Liver (tissue), 9 donors: Measurements from ENCODE around the gene ZNF814. TPM values are rescaled to one million over a fixed set of nuclear protein-coding genes. Genes with fewer than 3 reads are reported as not detected.

ENCODE experiments used
- DNase-seq: peaks from one replicate; pipeline ENCODE4 v3.0.0-alpha.2; 2017; ENCODE audit warnings: low spot score
- H3K27ac ChIP-seq, 2 donors: one replicate each; pipeline ENCODE4 v1.7.0; 2013; ENCODE audit warnings: inconsistent platforms in 2 of 2, low read length in 2 of 2, control low read depth in 1 of 2, low read depth in 1 of 2, mild to moderate bottlenecking in 1 of 2
- H3K27me3 ChIP-seq, 4 donors: one replicate each; pipeline versions ENCODE4 v1.6.1 to v1.7.0; 2013; ENCODE audit warnings: low read length in 3 of 4, inconsistent platforms in 1 of 4, mild to moderate bottlenecking in 1 of 4, moderate library complexity in 1 of 4; ENCODE audit not compliant: control insufficient read depth in 4 of 4, insufficient read depth in 4 of 4
- H3K36me3 ChIP-seq, 4 donors: one replicate each; pipeline versions ENCODE4 v1.6.1 to v1.7.0; 2013; ENCODE audit warnings: low read length in 3 of 4, mild to moderate bottlenecking in 3 of 4, low read depth in 1 of 4, moderate library complexity in 1 of 4; ENCODE audit not compliant: control insufficient read depth in 4 of 4, insufficient read depth in 3 of 4
- H3K4me1 ChIP-seq, 4 donors: one replicate each; pipeline versions ENCODE4 v1.6.1 to v1.7.0; 2013; ENCODE audit warnings: low read length in 3 of 4, mild to moderate bottlenecking in 3 of 4, moderate library complexity in 1 of 4; ENCODE audit not compliant: control insufficient read depth in 4 of 4, insufficient read depth in 4 of 4
- H3K4me3 ChIP-seq, 3 donors: one replicate each; pipeline versions ENCODE4 v1.6.1 to v1.7.0; 2013; ENCODE audit warnings: low read length in 3 of 3, control low read depth in 1 of 3, low read depth in 1 of 3, mild to moderate bottlenecking in 1 of 3
- H3K9ac ChIP-seq, 2 donors: one replicate each; pipeline ENCODE4 v1.7.0; 2013; ENCODE audit warnings: low read length in 2 of 2, mild to moderate bottlenecking in 2 of 2, moderate library complexity in 2 of 2, control low read depth in 1 of 2, low read depth in 1 of 2
- H3K9me3 ChIP-seq, 4 donors: one replicate each; pipeline versions ENCODE4 v1.6.1 to v1.7.0; 2013; ENCODE audit warnings: low read length in 3 of 4; ENCODE audit not compliant: control insufficient read depth in 4 of 4
- EGR1 ChIP-seq, 2 donors: IDR thresholded peaks; 2 replicates each; pipeline ENCODE4 v1.6.1; 2016 to 2018; ENCODE audit warnings: antibody characterized with exemption in 2 of 2, low read depth in 2 of 2
- FOXA1 ChIP-seq: IDR thresholded peaks from 2 replicates; pipeline ENCODE4 v1.6.1; 2016; ENCODE audit warnings: antibody characterized with exemption
- FOXA2 ChIP-seq: IDR thresholded peaks from 2 replicates; pipeline ENCODE4 v1.6.1; 2016; ENCODE audit warnings: antibody characterized with exemption
- HNF4A ChIP-seq, 2 donors: conservative IDR thresholded peaks; 2 replicates each; pipeline ENCODE4 v1.6.1; 2016; ENCODE audit warnings: antibody characterized with exemption in 2 of 2, mild to moderate bottlenecking in 2 of 2
- HNF4G ChIP-seq: IDR thresholded peaks from 2 replicates; pipeline ENCODE4 v1.6.1; 2016; ENCODE audit warnings: antibody characterized with exemption
- JUND ChIP-seq, 2 donors: IDR thresholded peaks; 2 replicates each; pipeline ENCODE4 v1.6.1; 2016; ENCODE audit warnings: antibody characterized with exemption in 2 of 2
- NR2F2 ChIP-seq: IDR thresholded peaks from 2 replicates; pipeline ENCODE4 v1.6.1; 2016; ENCODE audit warnings: antibody characterized with exemption
- RXRA ChIP-seq, 2 donors: IDR thresholded peaks; 2 replicates each; pipeline ENCODE4 v1.6.1; 2017 to 2018; ENCODE audit warnings: antibody characterized with exemption in 2 of 2, mild to moderate bottlenecking in 1 of 2
- SP1 ChIP-seq: IDR thresholded peaks from 2 replicates; pipeline ENCODE4 v1.6.1; 2018; ENCODE audit warnings: antibody characterized with exemption, mild to moderate bottlenecking
- YY1 ChIP-seq: IDR thresholded peaks from 2 replicates; pipeline ENCODE4 v1.6.1; 2016; ENCODE audit warnings: antibody characterized with exemption, mild to moderate bottlenecking
- WGBS: extraction: QIAGEN DNeasy Blood & Tissue Kit; methylation state at CpG from one replicate; pipeline ENCODE4 v1.1.7; 2013; 5-methylcytosine and 5-hydroxymethylcytosine counted together
- polyA plus RNA-seq, 2 donors: library from polyadenylated mRNA; stranded (reverse) in 1 of 2; unstranded in 1 of 2; fragments of 200-250 nt in 1 of 2; fragments of >200 nt in 1 of 2; fragmentation: Nextera tagmentation in 1 of 2; extraction: Ambion mirVana in 1 of 2; gene quantifications; one replicate each; pipeline versions ENCODE4 v1.2.1 to v1.2.3, GENCODE V29; 2013 to 2015
- total RNA-seq, 2 donors: library from RNA; depleted of rRNA; stranded (reverse); fragments of >200 nt; gene quantifications; one replicate each; pipeline ENCODE4 v1.2.3, GENCODE V29; 2014
- TF ChIP-seq, protein P1 (sequence below): fragments of 150-350 bp; IDR thresholded peaks from 2 replicates; pipeline ENCODE4 v1.5.1; 2017; ENCODE audit warnings: improper control_type of control experiment, low read depth, low read length; ENCODE audit not compliant: missing input control
- TF ChIP-seq, protein P2 (sequence below): IDR thresholded peaks from 2 replicates; pipeline ENCODE4 v1.6.1; 2016; ENCODE audit warnings: antibody characterized with exemption, mild to moderate bottlenecking
- TF ChIP-seq, protein P3 (sequence below): IDR thresholded peaks from 2 replicates; pipeline ENCODE4 v1.6.1; 2016; ENCODE audit warnings: antibody characterized with exemption
- TF ChIP-seq, protein P4 (sequence below): IDR thresholded peaks from 2 replicates; pipeline ENCODE4 v1.6.1; 2016; ENCODE audit warnings: antibody characterized with exemption
- TF ChIP-seq, protein P5 (sequence below): IDR thresholded peaks from 2 replicates; pipeline ENCODE4 v1.6.1; 2016; ENCODE audit warnings: antibody characterized with exemption
- donor health status: healthy.
- donor health status: healthy.
- donor health status: healthy.
- donor health status: healthy.
- donor health status: healthy.

ZNF814 gene
- total and polyA plus RNA-seq, 4 donors: 6.9 to 13.8 (median 8.2) TPM

DNA sequence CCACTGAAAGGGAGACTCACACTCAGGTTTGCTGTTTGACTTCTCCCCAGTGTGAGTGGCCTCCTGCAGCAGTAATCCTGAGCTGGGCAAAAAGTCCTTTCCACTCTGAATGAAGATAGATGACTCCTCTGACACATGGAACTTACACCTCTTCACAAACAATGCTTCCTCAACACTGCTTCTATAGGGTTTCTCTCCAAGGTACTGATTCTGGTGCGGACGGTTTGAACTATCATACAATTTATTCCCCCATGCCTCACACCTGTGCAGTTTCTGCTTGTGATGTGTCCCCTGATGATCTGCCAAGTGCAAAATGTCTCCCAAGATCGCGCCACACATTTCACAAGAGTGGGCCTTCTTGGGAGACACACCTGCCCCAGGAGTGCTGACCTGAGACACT lies 38.8 kb upstream of the ZNF814 start:
- H3K4me1 ChIP-seq: no peaks in the 10 kb centered on the region
- TF ChIP-seq RXRA (IDR thresholded peaks at IDR 0.05) (no peak), YY1 (no peak), FOXA2 (no peak), JUND (IDR thresholded peaks at IDR 0.05) (no peak), SP1 (no peak), FOXA1 (no peak), HNF4G (no peak), NR2F2 (no peak), EGR1 (IDR thresholded peaks at IDR 0.05; ENCODE audit: low read depth in 2 of 2) (no peak), HNF4A (conservative IDR thresholded peaks at IDR 0.05) (no peak)
- TF ChIP-seq, protein P1, sequence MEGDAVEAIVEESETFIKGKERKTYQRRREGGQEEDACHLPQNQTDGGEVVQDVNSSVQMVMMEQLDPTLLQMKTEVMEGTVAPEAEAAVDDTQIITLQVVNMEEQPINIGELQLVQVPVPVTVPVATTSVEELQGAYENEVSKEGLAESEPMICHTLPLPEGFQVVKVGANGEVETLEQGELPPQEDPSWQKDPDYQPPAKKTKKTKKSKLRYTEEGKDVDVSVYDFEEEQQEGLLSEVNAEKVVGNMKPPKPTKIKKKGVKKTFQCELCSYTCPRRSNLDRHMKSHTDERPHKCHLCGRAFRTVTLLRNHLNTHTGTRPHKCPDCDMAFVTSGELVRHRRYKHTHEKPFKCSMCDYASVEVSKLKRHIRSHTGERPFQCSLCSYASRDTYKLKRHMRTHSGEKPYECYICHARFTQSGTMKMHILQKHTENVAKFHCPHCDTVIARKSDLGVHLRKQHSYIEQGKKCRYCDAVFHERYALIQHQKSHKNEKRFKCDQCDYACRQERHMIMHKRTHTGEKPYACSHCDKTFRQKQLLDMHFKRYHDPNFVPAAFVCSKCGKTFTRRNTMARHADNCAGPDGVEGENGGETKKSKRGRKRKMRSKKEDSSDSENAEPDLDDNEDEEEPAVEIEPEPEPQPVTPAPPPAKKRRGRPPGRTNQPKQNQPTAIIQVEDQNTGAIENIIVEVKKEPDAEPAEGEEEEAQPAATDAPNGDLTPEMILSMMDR: no peak
- TF ChIP-seq, protein P2, sequence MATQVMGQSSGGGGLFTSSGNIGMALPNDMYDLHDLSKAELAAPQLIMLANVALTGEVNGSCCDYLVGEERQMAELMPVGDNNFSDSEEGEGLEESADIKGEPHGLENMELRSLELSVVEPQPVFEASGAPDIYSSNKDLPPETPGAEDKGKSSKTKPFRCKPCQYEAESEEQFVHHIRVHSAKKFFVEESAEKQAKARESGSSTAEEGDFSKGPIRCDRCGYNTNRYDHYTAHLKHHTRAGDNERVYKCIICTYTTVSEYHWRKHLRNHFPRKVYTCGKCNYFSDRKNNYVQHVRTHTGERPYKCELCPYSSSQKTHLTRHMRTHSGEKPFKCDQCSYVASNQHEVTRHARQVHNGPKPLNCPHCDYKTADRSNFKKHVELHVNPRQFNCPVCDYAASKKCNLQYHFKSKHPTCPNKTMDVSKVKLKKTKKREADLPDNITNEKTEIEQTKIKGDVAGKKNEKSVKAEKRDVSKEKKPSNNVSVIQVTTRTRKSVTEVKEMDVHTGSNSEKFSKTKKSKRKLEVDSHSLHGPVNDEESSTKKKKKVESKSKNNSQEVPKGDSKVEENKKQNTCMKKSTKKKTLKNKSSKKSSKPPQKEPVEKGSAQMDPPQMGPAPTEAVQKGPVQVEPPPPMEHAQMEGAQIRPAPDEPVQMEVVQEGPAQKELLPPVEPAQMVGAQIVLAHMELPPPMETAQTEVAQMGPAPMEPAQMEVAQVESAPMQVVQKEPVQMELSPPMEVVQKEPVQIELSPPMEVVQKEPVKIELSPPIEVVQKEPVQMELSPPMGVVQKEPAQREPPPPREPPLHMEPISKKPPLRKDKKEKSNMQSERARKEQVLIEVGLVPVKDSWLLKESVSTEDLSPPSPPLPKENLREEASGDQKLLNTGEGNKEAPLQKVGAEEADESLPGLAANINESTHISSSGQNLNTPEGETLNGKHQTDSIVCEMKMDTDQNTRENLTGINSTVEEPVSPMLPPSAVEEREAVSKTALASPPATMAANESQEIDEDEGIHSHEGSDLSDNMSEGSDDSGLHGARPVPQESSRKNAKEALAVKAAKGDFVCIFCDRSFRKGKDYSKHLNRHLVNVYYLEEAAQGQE: no peak
- TF ChIP-seq, protein P3, sequence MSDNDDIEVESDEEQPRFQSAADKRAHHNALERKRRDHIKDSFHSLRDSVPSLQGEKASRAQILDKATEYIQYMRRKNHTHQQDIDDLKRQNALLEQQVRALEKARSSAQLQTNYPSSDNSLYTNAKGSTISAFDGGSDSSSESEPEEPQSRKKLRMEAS: no peak
- TF ChIP-seq, protein P4, sequence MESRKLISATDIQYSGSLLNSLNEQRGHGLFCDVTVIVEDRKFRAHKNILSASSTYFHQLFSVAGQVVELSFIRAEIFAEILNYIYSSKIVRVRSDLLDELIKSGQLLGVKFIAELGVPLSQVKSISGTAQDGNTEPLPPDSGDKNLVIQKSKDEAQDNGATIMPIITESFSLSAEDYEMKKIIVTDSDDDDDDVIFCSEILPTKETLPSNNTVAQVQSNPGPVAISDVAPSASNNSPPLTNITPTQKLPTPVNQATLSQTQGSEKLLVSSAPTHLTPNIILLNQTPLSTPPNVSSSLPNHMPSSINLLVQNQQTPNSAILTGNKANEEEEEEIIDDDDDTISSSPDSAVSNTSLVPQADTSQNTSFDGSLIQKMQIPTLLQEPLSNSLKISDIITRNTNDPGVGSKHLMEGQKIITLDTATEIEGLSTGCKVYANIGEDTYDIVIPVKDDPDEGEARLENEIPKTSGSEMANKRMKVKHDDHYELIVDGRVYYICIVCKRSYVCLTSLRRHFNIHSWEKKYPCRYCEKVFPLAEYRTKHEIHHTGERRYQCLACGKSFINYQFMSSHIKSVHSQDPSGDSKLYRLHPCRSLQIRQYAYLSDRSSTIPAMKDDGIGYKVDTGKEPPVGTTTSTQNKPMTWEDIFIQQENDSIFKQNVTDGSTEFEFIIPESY: no peak
- TF ChIP-seq, protein P5, sequence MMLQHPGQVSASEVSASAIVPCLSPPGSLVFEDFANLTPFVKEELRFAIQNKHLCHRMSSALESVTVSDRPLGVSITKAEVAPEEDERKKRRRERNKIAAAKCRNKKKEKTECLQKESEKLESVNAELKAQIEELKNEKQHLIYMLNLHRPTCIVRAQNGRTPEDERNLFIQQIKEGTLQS: no peak
- no peak overlapping the region for H3K9ac ChIP-seq
- peaks cover 1 to 48% (median 39%) of the 10 kb centered on the region in 4 donors for H3K36me3 ChIP-seq
- no peak overlapping the region for H3K27ac ChIP-seq
- H3K9me3 ChIP-seq: peaks cover 36 to 65% (median 62%) of the 10 kb centered on the region in 4 donors
- peak overlapping the region in 2 of 3 donors; percentile 36 to 60 for H3K4me3 ChIP-seq
- H3K27me3 ChIP-seq: no peaks in the 10 kb centered on the region
- WGBS: 98% methylated on average over 4 of the region's 4 CpGs
- DNase-seq: no peak
